ENCODE results near the gene INVS. TPM values are rescaled to one million over a fixed set of nuclear protein-coding genes. Genes with fewer than 3 reads are reported as not detected.

The INVS gene
- total and polyA plus RNA-seq, 2 of the 4 experiments (the other 2 are of a cell fraction) = 9.2 to 33.5 TPM

- H3K79me1 ChIP-seq (ENCODE audit: low read depth in 1 of 2, low read length in 2 of 2) = peaks cover 21 to 50% of the 10 kb centered on the region in 2 experiments; a peak in 3 of 4 replicates
- H3K9me1 ChIP-seq (ENCODE audit: insufficient read depth, low read length) = peaks cover 3% of the 10 kb centered on the region; the same call in 1 of the 2 replicates
- BruUV-seq (replicated peaks) = no TSS peak
- H3K14ac ChIP-seq (replicated peaks; ENCODE audit: low read depth, low read length) = no peak overlapping the region
- POLR2A ChIA-PET (ENCODE audit: unreplicated experiment) = interaction anchor here (0.6 kb wide), 1 partner anchor 9 kb away, joined by 3 read pairs; no protein-coding TSS in a partner anchor
- dilution Hi-C loops (cut with HindIII; ENCODE audit: low sequenced_read_pairs, unreplicated experiment) = no loop called here
- no peak overlapping the region for H3K9ac ChIP-seq (ENCODE audit: low read depth, low read length)
- H3K4ac ChIP-seq (ENCODE audit: low read depth, low read length) = no peak overlapping the region
- DNase-seq (peak; percentile 65), ATAC-seq (ENCODE audit: low read depth) (no peak)
- H4K5ac ChIP-seq (ENCODE audit: low read depth, low read length) = no peak overlapping the region
- no peak overlapping the region for H2BK5ac ChIP-seq (ENCODE audit: low read depth, low read length, poor library complexity, severe bottlenecking)
- no peaks in the 10 kb centered on the region for H3K27me3 ChIP-seq (ENCODE audit: control insufficient read depth, insufficient read depth, low read length)
- H3K18ac ChIP-seq (ENCODE audit: low read depth, low read length) = no peak overlapping the region
- H3K36me3 ChIP-seq (ENCODE audit: control insufficient read depth, insufficient read depth, low read length) = no peaks in the 10 kb centered on the region
- H4K91ac ChIP-seq (ENCODE audit: insufficient read depth, low read depth, low read length) = no peak overlapping the region
- no peak overlapping the region for H3K56ac ChIP-seq (ENCODE audit: extremely low read depth, insufficient read depth, low read length)
- H2AK5ac ChIP-seq (ENCODE audit: low read depth, low read length) = no peak overlapping the region
- no peak overlapping the region for H3K23ac ChIP-seq (ENCODE audit: low read depth, low read length)
- H4K20me1 ChIP-seq (ENCODE audit: insufficient read depth, low read length) = peaks cover 69% of the 10 kb centered on the region
- H2AK9ac ChIP-seq (replicated peaks; ENCODE audit: low read depth, low read length, poor library complexity) = no peak overlapping the region
- CTCF ChIA-PET = no interaction called here
- H2BK120ac ChIP-seq (ENCODE audit: low read depth, low read length) = no peak overlapping the region
- H3K4me2 ChIP-seq (ENCODE audit: low read depth, low read length) = no peak overlapping the region
- H4K8ac ChIP-seq (ENCODE audit: low read depth in 2 of 2, low read length in 2 of 2) = no peak overlapping the region
- TF ChIP-seq USF2 (IDR thresholded peaks at IDR 0.05; ENCODE audit: low read depth, low read length) = no peak
- TF ChIP-seq FOS (IDR thresholded peaks at IDR 0.05; ENCODE audit: low read depth, low read length) = no peak
- TF ChIP-seq MAFK (IDR thresholded peaks at IDR 0.05; ENCODE audit: low read depth, low read length) = no peak
- no peak for TF ChIP-seq CTCF (conservative IDR thresholded peaks at IDR 0.05; ENCODE audit: low read depth, low read length)
- no CpG with 5 or more reads among the region's 1 CpG for WGBS, 2 experiments (ENCODE audit: extremely low coverage in 2 of 2, insufficient read length in 1 of 2)
- intact Hi-C loops (cut with micrococcal nuclease) = loop anchor here (10.0 kb wide), 1 partner anchor 48 kb away; no protein-coding TSS in a partner anchor
- H3K9me3 ChIP-seq (ENCODE audit: control insufficient read depth, insufficient read depth, low read length) = no peaks in the 10 kb centered on the region
- H3K27ac ChIP-seq (ENCODE audit: insufficient read depth, low read length) = no peak overlapping the region
- no peak overlapping the region for H3K4me3 ChIP-seq (ENCODE audit: insufficient read depth, low read depth, low read length)
- in situ Hi-C loops (cut with MboI; ENCODE audit: low sequenced_read_pairs) = no loop called here
- peaks cover 10% of the 10 kb centered on the region for H3K4me1 ChIP-seq (ENCODE audit: control insufficient read depth, insufficient read depth, low read length)
- no peak overlapping the region for H2AFZ ChIP-seq (replicated peaks; ENCODE audit: low read length, poor library complexity)
- H2BK15ac ChIP-seq (ENCODE audit: low read depth, low read length) = no peak overlapping the region
- H2BK20ac ChIP-seq (ENCODE audit: low read depth, low read length) = no peak overlapping the region
Observed at GRCh38 chr9:100087218-100087617, 11.8 kb upstream of the INVS start.
